Stimulated activated CD4-positive, alpha-beta T cell treated with anti-CD3 and anti-CD28 coated beads, Interleukin-1b, Interleukin-23, amount 100 ng/mL, for 24 hours (primary cell): Measurements from ENCODE around the gene MYL9.

Source experiments
- DNase-seq, 4 experiments: peaks; one replicate each; pipeline ENCODE4 v3.0.0-alpha.2; 2020; ENCODE audit warnings: low read depth in 4 of 4, low spot score in 1 of 4

MYL9 gene

DNA sequence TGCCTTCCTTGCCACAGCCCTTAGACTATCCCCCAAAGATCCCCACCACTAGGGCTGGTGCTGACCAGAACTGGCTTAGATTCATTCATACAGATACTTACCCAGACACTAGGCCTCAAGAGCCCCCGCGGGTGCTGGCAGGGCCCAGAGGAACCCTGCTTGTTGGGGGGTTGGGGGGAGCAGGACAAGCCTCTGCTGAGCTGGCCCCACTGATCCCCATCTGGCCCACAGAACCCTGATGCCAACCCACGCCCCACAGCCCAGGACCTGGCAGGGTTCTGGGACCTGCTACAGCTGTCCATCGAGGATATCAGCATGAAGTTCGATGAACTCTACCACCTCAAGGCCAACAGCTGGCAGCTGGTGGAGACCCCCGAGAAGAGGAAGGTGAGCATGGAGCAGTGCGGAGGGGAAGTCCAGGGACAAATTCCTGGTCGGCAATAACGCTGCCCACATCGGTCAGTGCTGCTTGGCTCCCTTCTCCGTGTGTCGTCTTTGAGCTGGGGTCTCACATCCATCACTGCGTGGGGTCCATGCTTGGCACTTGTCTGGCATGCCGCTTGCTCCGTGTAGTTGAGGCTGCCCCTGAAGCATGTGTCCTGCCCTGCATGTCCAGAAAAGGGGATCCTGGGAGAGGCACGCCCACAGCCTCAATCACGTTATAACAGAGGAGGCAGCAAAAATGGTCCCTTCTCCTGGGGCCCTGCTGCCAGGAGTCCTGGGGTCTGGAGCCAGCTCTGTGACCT lies 15.5 kb upstream of the MYL9 start:
- no peak for DNase-seq

GRCh38 chr20:36526521-36527011 lies 14.8 kb upstream of the MYL9 start:
- DNase-seq, result no peak

- no peak for DNase-seq
Measured at GRCh38 chr20:36527331-36528125, 13.8 kb upstream of the MYL9 start.

GRCh38 chr20:36528176-36528874 lies 13.0 kb upstream of the MYL9 start:
- no peak for DNase-seq

DNA sequence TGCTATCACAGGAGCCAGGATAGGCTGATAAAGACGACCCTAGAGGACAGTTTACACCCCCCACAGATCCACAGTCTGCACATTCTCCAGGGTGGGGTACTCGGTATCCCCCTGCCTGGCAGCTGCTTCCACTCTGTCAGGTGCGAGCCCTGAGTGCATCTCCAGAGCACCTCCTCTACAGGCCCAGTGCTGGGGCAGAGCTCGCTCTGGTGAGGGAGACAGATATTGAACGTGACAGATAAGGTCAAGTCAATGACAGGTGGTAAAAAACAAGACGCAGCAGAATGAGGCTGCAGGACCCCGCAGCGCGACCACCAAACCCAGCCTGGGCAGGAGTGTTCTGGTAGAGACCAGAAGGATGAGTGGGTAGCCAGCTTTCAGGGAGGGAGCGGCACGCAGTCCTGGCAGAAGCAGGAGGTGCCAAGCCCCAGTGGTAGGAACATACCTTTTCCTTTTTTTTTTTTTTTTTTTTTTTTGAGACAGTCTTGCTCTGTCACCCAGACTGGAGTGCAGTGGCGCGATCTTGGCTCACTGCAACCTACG lies 12.4 kb upstream of the MYL9 start:
- no peak for DNase-seq

DNA sequence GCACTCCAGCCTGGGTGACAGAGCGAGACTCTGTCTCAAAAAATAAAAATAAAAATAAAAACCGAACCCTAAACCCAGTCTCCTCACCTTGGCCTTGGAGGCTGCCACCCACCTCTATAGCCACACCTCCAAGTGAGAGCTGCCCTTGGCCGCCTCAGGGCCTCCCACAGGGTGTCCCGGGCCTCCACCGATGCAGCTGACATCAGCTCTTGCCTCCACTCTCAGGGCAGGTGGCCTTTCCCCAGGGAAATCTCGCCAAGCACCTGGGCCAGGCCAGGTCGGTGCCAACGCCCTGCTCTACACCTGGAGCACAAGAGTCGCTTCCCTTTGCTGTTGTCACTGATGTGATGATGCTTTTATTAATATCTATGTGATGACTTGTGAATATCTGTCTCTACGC lies 8.9 kb upstream of the MYL9 start:
- DNase-seq, result no peak

DNA sequence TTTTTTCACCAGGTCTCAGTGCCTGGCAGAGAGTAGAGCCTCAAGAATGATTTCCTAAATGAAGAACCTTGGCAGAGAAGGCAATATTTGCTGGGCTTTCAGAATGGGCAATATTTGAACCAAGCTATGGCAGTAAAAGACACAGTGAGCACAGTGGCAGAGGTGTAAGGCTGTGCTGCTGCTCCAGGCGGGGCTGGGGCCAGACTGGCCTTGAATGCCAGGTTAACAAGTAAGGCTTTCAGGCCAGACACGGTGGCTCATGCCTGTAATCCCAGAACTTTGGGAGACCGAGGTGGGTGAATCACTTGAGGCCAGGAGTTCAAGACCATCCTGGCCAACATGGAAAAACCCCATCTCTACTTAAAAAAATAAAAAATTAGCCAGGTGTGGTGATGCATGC lies 8.5 kb upstream of the MYL9 start:
- DNase-seq, result no peak

GRCh38 chr20:36538026-36538722 lies 3.1 kb upstream of the MYL9 start:
- DNase-seq, result no peak

GRCh38 chr20:36540551-36541211 lies 638 bp upstream of the MYL9 start:
- DNase-seq, result no peak

DNA sequence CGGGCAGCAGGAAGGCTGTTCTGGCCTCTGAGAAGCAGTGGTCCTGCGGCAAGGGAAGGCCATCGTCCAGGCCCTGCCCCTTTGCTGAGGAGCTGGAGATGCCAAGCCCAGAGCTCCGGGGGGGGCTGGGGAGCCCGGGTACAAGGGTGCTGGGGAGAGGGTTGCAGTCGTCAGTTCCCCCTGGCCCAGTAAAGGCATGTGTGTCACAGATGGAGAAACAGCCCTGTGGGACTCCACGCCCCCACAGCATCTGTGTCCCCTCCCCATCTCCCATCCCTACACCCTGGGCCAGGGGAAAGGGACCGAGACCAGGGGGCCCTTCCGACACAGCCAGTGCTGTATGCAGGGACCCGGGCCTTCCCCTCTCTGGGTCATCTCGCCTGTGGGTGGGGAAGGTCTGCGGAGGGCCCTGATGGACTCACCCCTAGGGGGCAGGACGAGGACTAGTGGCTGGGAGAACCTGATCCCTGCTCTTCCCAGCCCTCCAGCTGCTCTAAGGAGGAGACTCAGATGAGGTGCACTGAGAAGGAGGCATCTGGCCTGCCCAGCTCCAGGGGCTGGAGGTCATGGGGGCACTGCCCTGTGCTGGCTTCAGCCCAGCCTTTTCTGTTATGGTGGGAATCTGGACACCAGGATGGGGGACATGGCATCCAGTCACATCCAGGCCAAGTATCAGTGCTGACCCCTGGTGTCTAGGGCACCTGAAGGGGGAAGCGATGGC lies 609 bp downstream of the MYL9 start:
- DNase-seq, result no peak

- DNase-seq, result no peak
Measured at GRCh38 chr20:36542516-36543183, 1.3 kb downstream of the MYL9 start.

GRCh38 chr20:36543184-36544133 lies 2.1 kb downstream of the MYL9 start:
- no peak for DNase-seq

DNA sequence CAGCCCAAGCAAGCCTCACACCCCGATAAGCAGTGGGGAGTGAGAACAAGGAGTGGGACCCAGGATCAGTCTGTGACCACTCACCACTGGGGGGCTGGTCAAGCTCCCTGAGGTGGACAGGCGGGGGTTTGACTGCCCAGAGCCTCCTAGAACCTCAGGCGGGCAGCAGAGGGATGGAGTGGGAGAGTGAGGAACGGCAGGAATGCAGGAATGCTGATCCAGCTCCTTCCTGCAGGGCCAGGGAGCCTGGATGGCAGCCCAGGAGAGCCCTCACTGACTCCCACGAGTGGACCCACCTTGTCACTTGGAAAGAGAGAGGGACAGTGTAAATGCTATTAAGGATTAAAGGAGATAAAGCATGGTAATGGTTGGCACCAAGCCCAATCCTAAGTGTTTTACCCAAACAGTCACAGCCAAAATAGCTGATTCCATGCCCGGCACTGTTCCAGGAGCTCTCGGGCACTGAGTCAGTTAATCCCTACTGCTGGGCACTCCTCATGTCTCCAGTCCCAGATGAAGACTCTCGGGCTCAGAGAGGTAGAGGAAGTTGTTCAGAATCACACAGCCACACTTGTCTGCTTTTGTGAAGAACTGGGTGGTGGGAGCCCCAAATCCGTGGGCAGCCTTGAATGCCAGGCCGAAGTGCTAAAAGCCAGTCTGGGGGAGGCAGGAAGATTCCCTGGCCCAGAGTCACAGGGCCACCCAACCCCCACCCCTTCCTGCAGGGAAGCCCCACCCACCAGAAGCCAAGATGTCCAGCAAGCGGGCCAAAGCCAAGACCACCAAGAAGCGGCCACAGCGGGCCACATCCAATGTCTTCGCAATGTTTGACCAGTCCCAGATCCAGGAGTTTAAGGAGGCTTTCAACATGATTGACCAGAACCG lies 3.1 kb downstream of the MYL9 start:
- DNase-seq, result no peak

DNA sequence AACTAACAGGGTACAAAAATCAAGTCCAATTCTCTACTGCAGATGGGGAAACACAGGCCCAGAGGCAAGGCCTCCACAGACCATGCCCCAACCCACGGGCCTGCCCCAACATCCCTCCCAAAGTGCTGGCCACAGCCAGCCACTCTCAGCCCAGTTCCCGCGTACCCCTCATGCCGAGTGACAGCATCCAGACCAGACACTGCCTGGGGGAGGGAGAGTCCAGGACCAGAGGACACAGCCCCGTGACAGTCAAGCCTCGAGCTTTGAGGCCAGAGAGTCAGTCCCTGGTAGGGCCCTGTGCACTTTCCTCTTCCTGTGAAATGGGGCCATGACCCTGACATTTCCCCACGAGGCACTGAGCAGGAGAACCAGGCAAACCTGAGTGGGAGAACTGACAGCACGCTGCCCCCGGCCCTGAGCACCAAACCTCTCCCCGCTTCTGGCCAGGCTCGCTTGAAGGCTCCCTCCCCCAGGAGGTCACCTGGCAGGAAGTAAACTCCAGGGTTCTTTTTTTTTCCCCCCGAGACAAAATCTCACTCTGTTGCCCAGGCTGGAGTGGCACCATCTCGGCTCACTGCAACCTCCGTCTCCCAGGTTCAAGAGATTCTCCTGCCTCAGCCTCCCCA lies 4.9 kb downstream of the MYL9 start:
- no peak for DNase-seq

DNA sequence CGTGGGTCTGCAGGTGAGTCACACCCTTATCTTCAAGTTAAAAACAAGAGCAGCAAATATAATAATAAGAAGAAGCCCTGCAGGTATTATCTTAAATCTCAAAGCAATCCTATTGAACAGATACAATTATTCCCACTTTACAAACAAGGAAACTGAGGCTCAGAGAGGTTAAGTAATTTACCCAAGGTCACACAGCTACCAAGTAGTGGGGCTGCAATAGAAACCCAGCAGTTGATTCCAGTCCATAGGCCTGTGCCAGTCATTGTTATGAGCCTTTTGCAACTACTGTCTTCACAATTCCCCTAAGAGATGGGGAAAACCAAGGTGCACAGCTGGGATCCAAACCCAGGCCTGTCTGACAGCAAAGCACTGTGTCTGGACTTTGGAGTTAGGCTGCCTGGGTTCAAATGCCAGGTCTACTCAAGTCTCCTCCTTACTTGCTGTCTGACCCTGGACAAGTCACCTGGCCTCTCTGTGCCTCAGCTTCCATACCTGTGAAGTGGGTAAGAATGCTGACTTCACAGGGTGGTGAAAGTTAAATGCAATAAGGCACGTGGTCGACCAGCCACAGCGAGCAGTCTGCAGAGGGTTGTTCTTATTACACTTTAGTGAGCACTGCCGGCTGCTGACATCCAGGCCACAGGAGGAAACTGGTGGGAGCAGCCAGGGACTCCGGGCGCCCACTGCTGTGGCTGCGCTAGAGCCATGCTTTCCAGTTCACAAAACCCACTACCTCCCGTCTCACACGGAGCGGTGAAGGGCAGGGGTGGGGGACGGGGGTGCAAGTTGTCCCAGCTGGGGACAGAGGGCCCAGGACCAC lies 6.1 kb downstream of the MYL9 start:
- no peak for DNase-seq

- no peak for DNase-seq
Measured at GRCh38 chr20:36548006-36548315, 6.6 kb downstream of the MYL9 start.
